ENCODE data around the gene LEP. TPM values are rescaled to one million over a fixed set of nuclear protein-coding genes. Genes with fewer than 3 reads are reported as not detected.

Gene LEP
- total RNA-seq, 1 experiment from 2014 or later, result not detected

DNA sequence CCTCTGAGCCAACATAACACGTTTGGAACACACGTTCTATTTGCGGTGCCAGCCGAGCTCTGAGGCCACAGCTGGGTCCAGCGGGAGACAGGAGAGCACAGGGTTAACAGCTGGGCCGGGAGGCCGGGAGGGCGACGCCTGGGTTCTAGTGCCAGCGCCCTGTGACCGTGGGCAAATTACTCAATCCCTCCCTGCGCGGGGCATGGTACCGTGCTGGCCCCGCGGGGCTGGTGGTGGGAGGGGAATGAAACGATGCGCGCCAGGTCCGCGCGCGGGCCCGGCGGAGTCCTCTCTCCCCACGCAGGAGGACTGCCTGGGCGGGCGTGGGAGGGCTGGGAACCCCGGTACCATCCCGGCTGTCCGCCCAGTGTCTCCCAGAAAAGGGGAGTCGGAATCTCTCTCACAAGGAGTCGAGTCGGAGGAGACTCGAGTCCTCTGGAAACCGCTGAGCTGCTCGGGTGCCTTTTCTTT is 30.4 kb downstream of the LEP start:
- no peaks in the 10 kb centered on the region for H4K20me1 ChIP-seq (ENCODE audit: control insufficient read depth, insufficient read depth, insufficient read length)
- TF ChIP-seq, protein P1, sequence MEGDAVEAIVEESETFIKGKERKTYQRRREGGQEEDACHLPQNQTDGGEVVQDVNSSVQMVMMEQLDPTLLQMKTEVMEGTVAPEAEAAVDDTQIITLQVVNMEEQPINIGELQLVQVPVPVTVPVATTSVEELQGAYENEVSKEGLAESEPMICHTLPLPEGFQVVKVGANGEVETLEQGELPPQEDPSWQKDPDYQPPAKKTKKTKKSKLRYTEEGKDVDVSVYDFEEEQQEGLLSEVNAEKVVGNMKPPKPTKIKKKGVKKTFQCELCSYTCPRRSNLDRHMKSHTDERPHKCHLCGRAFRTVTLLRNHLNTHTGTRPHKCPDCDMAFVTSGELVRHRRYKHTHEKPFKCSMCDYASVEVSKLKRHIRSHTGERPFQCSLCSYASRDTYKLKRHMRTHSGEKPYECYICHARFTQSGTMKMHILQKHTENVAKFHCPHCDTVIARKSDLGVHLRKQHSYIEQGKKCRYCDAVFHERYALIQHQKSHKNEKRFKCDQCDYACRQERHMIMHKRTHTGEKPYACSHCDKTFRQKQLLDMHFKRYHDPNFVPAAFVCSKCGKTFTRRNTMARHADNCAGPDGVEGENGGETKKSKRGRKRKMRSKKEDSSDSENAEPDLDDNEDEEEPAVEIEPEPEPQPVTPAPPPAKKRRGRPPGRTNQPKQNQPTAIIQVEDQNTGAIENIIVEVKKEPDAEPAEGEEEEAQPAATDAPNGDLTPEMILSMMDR (conservative IDR thresholded peaks at IDR 0.05), result no peak
- H2AK5ac ChIP-seq (ENCODE audit: insufficient read length, low read length), result no peak overlapping the region
- H3K14ac ChIP-seq (ENCODE audit: insufficient read depth, low read length), result no peak overlapping the region
- H3T11ph ChIP-seq (ENCODE audit: low read length), result no peak overlapping the region
- H2BK20ac ChIP-seq (ENCODE audit: low read depth, low read length, poor library complexity, severe bottlenecking), result no peak overlapping the region
- H2BK120ac ChIP-seq (ENCODE audit: low read depth, low read length, poor library complexity, severe bottlenecking), result no peak overlapping the region
- H3K9me3 Mint-ChIP-seq, result no peaks in the 10 kb centered on the region; a peak in 1 of 5 replicates
- peaks cover 14% of the 10 kb centered on the region for H3K27me3 Mint-ChIP-seq (ENCODE audit: low read depth)
- no peak overlapping the region for H3K18ac ChIP-seq (ENCODE audit: insufficient read length, low read depth, low read length)
- no peak overlapping the region; a peak in 1 of 5 replicates for H3K4me3 Mint-ChIP-seq
- no peak overlapping the region for H2AFZ ChIP-seq (ENCODE audit: low read length)
- no peak overlapping the region for H2BK15ac ChIP-seq (ENCODE audit: low read depth, low read length)
- H3K27ac Mint-ChIP-seq, result no peak overlapping the region
- no peak overlapping the region for H3K23ac ChIP-seq (ENCODE audit: insufficient read length, low read depth, low read length)
- no peak overlapping the region for H3K9ac ChIP-seq (ENCODE audit: extremely low read depth, insufficient read length, low read length)
- no peak overlapping the region for H4K5ac ChIP-seq (ENCODE audit: insufficient read length, low read depth, low read length)
- no peak overlapping the region for H4K91ac ChIP-seq (ENCODE audit: insufficient read length, low read depth, low read length)
- H3K56ac ChIP-seq (ENCODE audit: insufficient read length, low read depth, low read length), result no peak overlapping the region
- peaks cover 46 to 53% of the 10 kb centered on the region in 2 experiments for H3K4me1 Mint-ChIP-seq
- H3K79me2 ChIP-seq (ENCODE audit: insufficient read depth, low read length), result no peaks in the 10 kb centered on the region
- no peak overlapping the region for H3K4ac ChIP-seq (ENCODE audit: low read depth, low read length)
- no peaks in the 10 kb centered on the region for H3K36me3 Mint-ChIP-seq (ENCODE audit: insufficient read depth in 1 of 3, low read depth in 3 of 3)
- no peak overlapping the region for H3K4me2 ChIP-seq (ENCODE audit: insufficient read depth, insufficient read length, low read length)
- no peaks in the 10 kb centered on the region for H3K9me3 ChIP-seq (ENCODE audit: control insufficient read depth, low read depth, low read length)
- no peak overlapping the region for H2BK12ac ChIP-seq (ENCODE audit: insufficient read length, low read depth, low read length)
- H3K23me2 ChIP-seq (ENCODE audit: insufficient read length, low read depth, low read length, poor library complexity, severe bottlenecking), result no peaks in the 10 kb centered on the region
- no peaks in the 10 kb centered on the region for H3K79me1 ChIP-seq (ENCODE audit: insufficient read depth, low read depth, low read length, poor library complexity, severe bottlenecking)
- H2BK5ac ChIP-seq (ENCODE audit: insufficient read length, low read length), result no peak overlapping the region
- DNase-seq, result no peak
- H3K27ac ChIP-seq (ENCODE audit: insufficient read length, low read depth, low read length), result no peak overlapping the region
- H3K4me1 ChIP-seq (ENCODE audit: insufficient read depth, low read length), result peaks cover 10% of the 10 kb centered on the region; the same call in 1 of the 2 replicates
- WGBS (ENCODE audit: extremely low coverage, insufficient read length, low lambda C conversion rate), result no CpG with 5 or more reads among the region's 37 CpGs
- no peak overlapping the region for H4K8ac ChIP-seq (replicated peaks; ENCODE audit: insufficient read length, low read depth, low read length)
- H3K27me3 ChIP-seq (ENCODE audit: insufficient read depth, low read length), result no peaks in the 10 kb centered on the region

All from H9 (cell line).